PC-3 (cell line): Measurements from ENCODE around the gene GALNTL6.

Experiments
- CTCF ChIP-seq: fragments of 300-600 bp; sonication (generic); conservative IDR thresholded peaks from 2 replicates; pipeline ENCODE4 v1.5.1; 2017; ENCODE audit warnings: antibody characterized with exemption, low read depth, mild to moderate bottlenecking, low read length
- EZH2 ChIP-seq: fragments of 300-600 bp; sonication (generic); IDR thresholded peaks from one replicate; pipeline ENCODE4 v1.6.1; 2017; ENCODE audit warnings: antibody characterized with exemption, mild to moderate bottlenecking, low read length; ENCODE audit not compliant: unreplicated experiment
- EZH2phosphoT487 ChIP-seq: fragments of 300-600 bp; sonication (generic); IDR thresholded peaks from 2 replicates; pipeline ENCODE4 v1.6.1; 2018; ENCODE audit warnings: mild to moderate bottlenecking, antibody characterized with exemption, low read length, borderline replicate concordance

DNA sequence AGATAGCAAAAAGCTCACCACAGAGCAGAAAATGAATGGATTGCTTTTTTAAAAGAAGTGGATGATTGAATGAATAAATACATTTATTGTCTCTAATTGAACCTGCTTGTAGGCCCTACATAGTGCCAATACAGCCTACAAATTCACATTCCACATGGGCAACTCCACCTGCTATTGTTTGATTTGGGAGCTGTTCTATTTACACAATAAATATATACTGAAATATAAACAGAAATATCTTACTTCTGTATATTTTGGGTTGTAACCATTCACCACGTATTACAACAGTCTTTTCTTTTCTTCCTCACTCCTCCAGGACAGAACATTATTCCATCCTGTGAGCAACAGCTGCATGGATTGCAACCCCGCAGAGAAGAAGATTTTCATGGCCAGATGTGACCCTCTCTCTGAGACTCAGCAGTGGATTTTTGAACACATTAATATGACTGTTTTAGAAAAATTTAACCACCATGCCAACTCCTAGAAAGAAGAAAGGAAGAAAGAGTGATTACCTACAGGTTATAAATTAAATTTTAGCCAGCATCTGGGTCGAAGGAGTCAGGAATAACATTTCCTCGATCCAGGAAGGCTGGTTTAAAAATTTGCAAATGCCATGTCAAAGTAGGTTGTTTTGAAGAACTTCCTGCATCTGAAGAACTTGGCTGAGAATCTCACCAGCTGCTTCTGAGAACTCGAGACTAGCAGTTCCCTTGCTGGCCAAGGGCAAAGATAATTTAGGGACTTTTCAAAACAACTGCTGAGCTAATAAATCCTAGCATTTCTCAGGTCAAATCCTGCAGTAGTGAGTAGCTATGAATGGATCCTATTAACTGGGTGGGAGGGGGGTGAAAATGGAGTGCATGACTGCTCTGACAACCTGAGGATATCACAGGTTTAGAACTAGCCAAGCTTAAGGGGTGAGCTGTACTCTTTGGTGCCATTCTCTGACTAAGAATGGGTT lies 1226.7 kb downstream of the GALNTL6 start:
- TF ChIP-seq CTCF (no peak), EZH2phosphoT487 (no peak), EZH2 (no peak)
